ENCODE measurements around the gene GASK1B.

- TF ChIP-seq CTCF (IDR thresholded peaks at IDR 0.05; ENCODE audit: insufficient read depth, low read length) (no peak), POLR2AphosphoS5 (IDR thresholded peaks at IDR 0.05; ENCODE audit: low read depth) (no peak), REST (IDR thresholded peaks at IDR 0.05; ENCODE audit: insufficient replicate concordance, low read depth) (no peak)
Observed at GRCh38 chr4:158134222-158134621, 38.6 kb downstream of the GASK1B start.
